Measurements from ENCODE around the gene ERCC5.

ERCC5 gene

GRCh38 chr13:102815788-102816187 is 30.0 kb upstream of the ERCC5 start:
- TF ChIP-seq CTCF (IDR thresholded peaks at IDR 0.05; ENCODE audit: low read depth, low read length, poor library complexity, severe bottlenecking) = no peak
- no peak for TF ChIP-seq EZH2phosphoT487 (IDR thresholded peaks at IDR 0.05; ENCODE audit: borderline replicate concordance, low read length)
- no peak overlapping the region for H3K27ac ChIP-seq (ENCODE audit: low read depth, low read length)

GRCh38 chr13:102816708-102817107 is 29.1 kb upstream of the ERCC5 start:
- no peak for TF ChIP-seq EZH2phosphoT487 (IDR thresholded peaks at IDR 0.05; ENCODE audit: borderline replicate concordance, low read length)
- no peak for TF ChIP-seq CTCF (IDR thresholded peaks at IDR 0.05; ENCODE audit: low read depth, low read length, poor library complexity, severe bottlenecking)
- H3K27ac ChIP-seq (ENCODE audit: low read depth, low read length) = no peak overlapping the region
- no peaks in the 10 kb centered on the region for H4K20me1 ChIP-seq (ENCODE audit: control insufficient read depth, insufficient read depth, low read depth, low read length)
- no peak overlapping the region for H3K4me3 ChIP-seq (ENCODE audit: low read length)
- no peaks in the 10 kb centered on the region for H3K27me3 ChIP-seq (ENCODE audit: control insufficient read depth, low read length)
- no peak overlapping the region for H3K4me2 ChIP-seq (ENCODE audit: low read length)
- H3K9me3 ChIP-seq (ENCODE audit: control insufficient read depth, insufficient read depth, low read length) = no peaks in the 10 kb centered on the region
- peaks cover 24% of the 10 kb centered on the region for H3K79me2 ChIP-seq (ENCODE audit: control insufficient read depth, low read length)
- no peaks in the 10 kb centered on the region for H3F3A ChIP-seq (ENCODE audit: control insufficient read depth, insufficient read depth)
- peaks cover 9% of the 10 kb centered on the region for H3K4me1 ChIP-seq (ENCODE audit: control insufficient read depth, low read length)
- peaks cover 18% of the 10 kb centered on the region for H3K36me3 ChIP-seq (ENCODE audit: control insufficient read depth, low read length)
- H3K9me2 ChIP-seq (replicated peaks; ENCODE audit: control insufficient read depth, low read length) = no peaks in the 10 kb centered on the region

More at GRCh38 chr13:102815788-102816187, 30.0 kb upstream of the ERCC5 start:
- Histone ChIP-seq H3K9me3 (ENCODE audit: control insufficient read depth, insufficient read depth, low read length) (no peaks in the 10 kb centered on the region), H3K4me1 (ENCODE audit: control insufficient read depth, low read length) (peaks cover 9% of the 10 kb centered on the region), H3K27me3 (ENCODE audit: control insufficient read depth, low read length) (no peaks in the 10 kb centered on the region), H3K4me2 (ENCODE audit: low read length) (no peak overlapping the region), H3K4me3 (ENCODE audit: low read length) (no peak overlapping the region), H3F3A (ENCODE audit: control insufficient read depth, insufficient read depth) (no peaks in the 10 kb centered on the region), H4K20me1 (ENCODE audit: control insufficient read depth, insufficient read depth, low read depth, low read length) (no peaks in the 10 kb centered on the region), H3K36me3 (ENCODE audit: control insufficient read depth, low read length) (peaks cover 20% of the 10 kb centered on the region), H3K79me2 (ENCODE audit: control insufficient read depth, low read length) (peaks cover 24% of the 10 kb centered on the region), H3K9me2 (replicated peaks; ENCODE audit: control insufficient read depth, low read length) (no peaks in the 10 kb centered on the region)

- H3K4me3 ChIP-seq (ENCODE audit: low read length) = no peak overlapping the region
- no peaks in the 10 kb centered on the region for H3K27me3 ChIP-seq (ENCODE audit: control insufficient read depth, low read length)
- no peak overlapping the region for H3K27ac ChIP-seq (ENCODE audit: low read depth, low read length)
- no peaks in the 10 kb centered on the region for H3F3A ChIP-seq (ENCODE audit: control insufficient read depth, insufficient read depth)
- H3K79me2 ChIP-seq (ENCODE audit: control insufficient read depth, low read length) = peaks cover 20% of the 10 kb centered on the region
- peaks cover 7% of the 10 kb centered on the region for H3K4me1 ChIP-seq (ENCODE audit: control insufficient read depth, low read length)
- H3K9me2 ChIP-seq (replicated peaks; ENCODE audit: control insufficient read depth, low read length) = no peaks in the 10 kb centered on the region
- H3K36me3 ChIP-seq (ENCODE audit: control insufficient read depth, low read length) = peaks cover 23% of the 10 kb centered on the region
- no peak for TF ChIP-seq CTCF (IDR thresholded peaks at IDR 0.05; ENCODE audit: low read depth, low read length, poor library complexity, severe bottlenecking)
- no peak for TF ChIP-seq EZH2phosphoT487 (IDR thresholded peaks at IDR 0.05; ENCODE audit: borderline replicate concordance, low read length)
- H3K9me3 ChIP-seq (ENCODE audit: control insufficient read depth, insufficient read depth, low read length) = no peaks in the 10 kb centered on the region
- H4K20me1 ChIP-seq (ENCODE audit: control insufficient read depth, insufficient read depth, low read depth, low read length) = no peaks in the 10 kb centered on the region
- H3K4me2 ChIP-seq (ENCODE audit: low read length) = no peak overlapping the region
Observed at GRCh38 chr13:102817241-102817640, 28.6 kb upstream of the ERCC5 start.

Data from DOHH2 (cell line).